Calu3 (cell line): ENCODE measurements around the gene LOXL1. TPM values are rescaled to one million over a fixed set of nuclear protein-coding genes. Genes with fewer than 3 reads are reported as not detected.

Source experiments
- BruUV-seq: library from RNA; stranded (reverse); fragments of 400-500 nt; replicated peaks from 2 replicates; lab custom pipeline; 2021; lab: Mats Ljungman, UMichigan
- CTCF ChIA-PET: fragments of 300-600 bp; sonication (Branson Sonifier 250); formaldehyde crosslinking; loops from one replicate; lab custom pipeline; 2022; ENCODE audit warnings: antibody characterized with exemption; lab: Charles Lee
- DNase-seq: peaks from one replicate; pipeline ENCODE4 v3.0.0; 2022
- H3K27ac Mint-ChIP-seq: one replicate; pipeline ENCODE4 v1.8.0; 2022; ENCODE audit warnings: mixed read lengths; ENCODE audit not compliant: unreplicated experiment
- H3K27me3 Mint-ChIP-seq: one replicate; pipeline ENCODE4 v1.8.0; 2022; ENCODE audit warnings: mixed read lengths; ENCODE audit not compliant: unreplicated experiment
- H3K36me3 Mint-ChIP-seq: one replicate; pipeline ENCODE4 v1.8.0; 2022; ENCODE audit warnings: mild to moderate bottlenecking, moderate library complexity, mixed read lengths; ENCODE audit not compliant: insufficient read depth, unreplicated experiment
- H3K4me1 Mint-ChIP-seq: one replicate; pipeline ENCODE4 v1.8.0; 2022; ENCODE audit warnings: mild to moderate bottlenecking, low read depth, mixed read lengths; ENCODE audit not compliant: unreplicated experiment
- H3K4me3 Mint-ChIP-seq: one replicate; pipeline ENCODE4 v1.8.0; 2022; ENCODE audit warnings: mild to moderate bottlenecking, low read depth, moderate library complexity, mixed read lengths; ENCODE audit not compliant: unreplicated experiment
- H3K9me3 Mint-ChIP-seq: one replicate; pipeline ENCODE4 v1.8.0; 2022; ENCODE audit warnings: low read depth, mixed read lengths; ENCODE audit not compliant: unreplicated experiment
- intact Hi-C: fragments of 100-400 bp; cut with micrococcal nuclease; formaldehyde crosslinking; loops from one replicate; pipeline ENCODE4 v1.10.0; 2022; ENCODE audit not compliant: unreplicated experiment
- total RNA-seq: library from RNA; stranded (reverse); gene quantifications from 2 replicates; pipeline ENCODE4 v1.2.3, GENCODE V29; 2022
- TF ChIP-seq, protein P1 (sequence below): fragments of 200-600 bp; IDR thresholded peaks from one replicate; pipeline ENCODE4 v1.8.0; 2022; ENCODE audit warnings: antibody characterized with exemption; ENCODE audit not compliant: unreplicated experiment

The LOXL1 gene
- total RNA-seq, 1 experiment from 2014 or later, result 2.1 TPM

DNA sequence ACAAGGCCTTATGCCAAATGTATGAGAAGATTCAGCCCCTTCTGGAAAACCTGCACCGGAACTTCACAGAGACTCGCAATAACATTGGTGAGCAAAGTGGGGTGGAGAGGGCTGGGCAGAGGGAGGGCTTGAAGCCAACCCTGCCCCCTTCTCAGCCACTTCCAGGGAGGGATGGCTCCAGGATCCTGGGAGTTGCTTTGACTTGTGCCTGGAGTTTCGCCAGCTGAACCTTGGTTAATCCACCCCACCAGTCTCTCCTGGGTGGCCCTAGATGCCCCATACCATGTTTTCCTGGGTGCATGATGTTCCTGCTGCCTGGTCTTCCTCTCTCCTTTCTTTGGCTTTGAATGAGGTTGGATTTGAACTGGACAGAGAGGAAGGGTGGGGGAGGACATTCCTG is 42.1 kb upstream of the LOXL1 start:
- intact Hi-C loops, result no loop called here
- CTCF ChIA-PET, result no interaction called here
- DNase-seq, result no peak

DNA sequence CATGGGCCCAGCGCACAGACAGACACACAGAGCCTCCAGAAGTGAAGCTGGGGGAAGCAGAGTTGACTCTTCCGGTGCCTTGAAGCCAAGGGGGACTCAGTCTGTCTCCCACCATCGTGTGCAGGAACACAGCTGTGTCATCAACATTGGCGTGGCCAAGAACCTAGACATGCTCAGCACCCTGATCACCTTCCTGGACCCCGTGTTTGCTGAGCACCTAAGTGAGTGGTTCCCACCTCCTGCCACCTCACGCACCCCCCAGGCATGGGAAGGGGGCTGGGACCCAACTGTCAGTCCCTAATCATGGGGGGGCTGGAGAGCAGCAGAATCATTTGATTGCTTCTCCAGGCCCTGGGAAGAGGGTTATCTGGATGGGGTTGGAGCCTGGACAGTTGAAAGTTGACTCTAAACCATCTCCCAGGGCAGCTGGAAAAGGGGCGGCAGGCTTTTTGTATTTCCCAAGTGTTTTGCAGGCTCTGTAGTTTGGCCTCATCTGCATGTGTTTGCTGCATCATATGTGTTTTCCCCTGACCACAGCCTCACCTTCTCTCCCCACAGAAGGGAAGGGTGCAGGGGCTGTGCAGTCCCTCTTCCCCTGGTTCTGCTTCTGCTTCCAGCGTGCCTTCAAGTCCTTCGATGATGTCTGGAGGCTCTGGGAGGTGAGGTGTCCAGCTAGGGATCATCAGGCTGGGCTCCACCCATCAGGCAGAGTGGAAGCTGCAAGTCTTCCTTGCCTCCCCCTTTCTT is 40.1 kb upstream of the LOXL1 start:
- Mint-ChIP-seq H3K27me3 (peaks cover 98% of the 10 kb centered on the region), H3K9me3 (no peaks in the 10 kb centered on the region), H3K27ac (no peak overlapping the region), H3K36me3 (no peaks in the 10 kb centered on the region), H3K4me1 (no peaks in the 10 kb centered on the region), H3K4me3 (no peak overlapping the region)
- TF ChIP-seq, protein P1, sequence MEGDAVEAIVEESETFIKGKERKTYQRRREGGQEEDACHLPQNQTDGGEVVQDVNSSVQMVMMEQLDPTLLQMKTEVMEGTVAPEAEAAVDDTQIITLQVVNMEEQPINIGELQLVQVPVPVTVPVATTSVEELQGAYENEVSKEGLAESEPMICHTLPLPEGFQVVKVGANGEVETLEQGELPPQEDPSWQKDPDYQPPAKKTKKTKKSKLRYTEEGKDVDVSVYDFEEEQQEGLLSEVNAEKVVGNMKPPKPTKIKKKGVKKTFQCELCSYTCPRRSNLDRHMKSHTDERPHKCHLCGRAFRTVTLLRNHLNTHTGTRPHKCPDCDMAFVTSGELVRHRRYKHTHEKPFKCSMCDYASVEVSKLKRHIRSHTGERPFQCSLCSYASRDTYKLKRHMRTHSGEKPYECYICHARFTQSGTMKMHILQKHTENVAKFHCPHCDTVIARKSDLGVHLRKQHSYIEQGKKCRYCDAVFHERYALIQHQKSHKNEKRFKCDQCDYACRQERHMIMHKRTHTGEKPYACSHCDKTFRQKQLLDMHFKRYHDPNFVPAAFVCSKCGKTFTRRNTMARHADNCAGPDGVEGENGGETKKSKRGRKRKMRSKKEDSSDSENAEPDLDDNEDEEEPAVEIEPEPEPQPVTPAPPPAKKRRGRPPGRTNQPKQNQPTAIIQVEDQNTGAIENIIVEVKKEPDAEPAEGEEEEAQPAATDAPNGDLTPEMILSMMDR, result no peak
- DNase-seq, result no peak
- no TSS peak for BruUV-seq
- intact Hi-C loops, result no loop called here
- CTCF ChIA-PET, result no interaction called here

More for the DNA sequence above, 42.1 kb upstream of the LOXL1 start:
- Mint-ChIP-seq H3K4me3 (no peak overlapping the region), H3K27ac (no peak overlapping the region), H3K36me3 (no peaks in the 10 kb centered on the region), H3K4me1 (no peaks in the 10 kb centered on the region), H3K9me3 (no peaks in the 10 kb centered on the region), H3K27me3 (peaks cover 99% of the 10 kb centered on the region)
- TF ChIP-seq, protein P1, result no peak
- BruUV-seq, result no TSS peak

DNA sequence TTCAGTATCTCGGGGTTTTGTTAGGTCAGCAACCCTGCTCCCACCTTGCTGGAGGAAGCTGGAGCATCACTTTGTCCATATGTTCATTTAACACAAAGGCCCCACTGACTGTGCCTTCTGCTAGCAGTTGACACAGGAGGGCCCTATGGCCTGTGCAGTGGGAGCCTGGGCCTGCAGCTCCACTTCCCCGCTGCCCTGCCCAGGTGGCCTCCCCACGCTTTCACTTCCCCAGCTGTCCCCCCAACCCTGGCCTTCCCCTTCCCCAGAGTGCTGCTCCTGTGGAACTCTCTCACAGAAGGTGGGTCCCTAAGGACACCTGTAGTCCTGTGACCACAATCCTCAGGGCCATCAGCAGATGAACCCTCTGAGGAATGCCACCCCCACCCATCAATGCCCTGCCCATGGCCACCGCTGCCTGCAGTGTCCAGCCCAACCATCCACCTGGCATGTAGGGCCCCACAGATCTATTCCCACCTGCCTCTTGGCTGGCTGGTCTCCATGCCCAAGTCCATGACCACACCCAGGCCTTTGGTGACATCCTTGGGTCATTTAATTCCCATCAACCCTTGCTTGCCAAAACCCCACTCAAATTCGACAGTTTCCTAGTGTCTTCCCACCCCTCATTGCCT is 39.4 kb upstream of the LOXL1 start:
- intact Hi-C loops, result no loop called here
- H3K4me1 Mint-ChIP-seq, result no peaks in the 10 kb centered on the region
- TF ChIP-seq, protein P1, result no peak
- no peak overlapping the region for H3K4me3 Mint-ChIP-seq
- CTCF ChIA-PET, result no interaction called here
- no peak overlapping the region for H3K27ac Mint-ChIP-seq
- no peak for DNase-seq
- H3K36me3 Mint-ChIP-seq, result no peaks in the 10 kb centered on the region
- peaks cover 95% of the 10 kb centered on the region for H3K27me3 Mint-ChIP-seq
- H3K9me3 Mint-ChIP-seq, result no peaks in the 10 kb centered on the region
- no TSS peak for BruUV-seq

DNA sequence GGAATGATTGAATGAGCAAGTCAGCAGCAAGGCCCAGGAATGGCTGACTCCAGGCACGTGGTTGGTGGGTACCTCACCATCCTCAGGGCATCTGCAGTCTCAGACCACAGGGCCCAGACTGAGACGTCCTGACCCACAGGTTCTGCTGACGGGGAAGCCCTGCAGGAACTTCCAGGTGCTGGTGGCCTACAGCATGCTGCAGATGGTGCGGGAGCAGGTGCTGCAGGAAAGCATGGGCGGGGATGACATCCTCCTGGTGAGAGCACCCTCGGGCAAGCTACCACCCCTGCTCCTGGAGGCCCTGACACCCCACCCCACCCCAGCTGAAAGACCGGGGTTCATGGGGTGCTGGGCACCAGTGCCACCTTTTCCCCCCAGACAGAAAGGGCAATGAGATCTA is 38.8 kb upstream of the LOXL1 start:
- Mint-ChIP-seq H3K4me3 (no peak overlapping the region), H3K27ac (no peak overlapping the region), H3K9me3 (no peaks in the 10 kb centered on the region), H3K36me3 (no peaks in the 10 kb centered on the region), H3K4me1 (no peaks in the 10 kb centered on the region), H3K27me3 (peaks cover 95% of the 10 kb centered on the region)
- no TSS peak for BruUV-seq
- CTCF ChIA-PET, result interaction anchor here (0.6 kb wide), 1 partner anchor 28 kb away, joined by 3 read pairs; no protein-coding TSS in a partner anchor
- no peak for DNase-seq
- TF ChIP-seq, protein P1, result no peak
- intact Hi-C loops, result no loop called here
